GM21360 (cell line): ENCODE results near the gene GAN.

ENCODE experiments used
- ATAC-seq: cut with Tn5 transposase; IDR thresholded peaks from one replicate; pipeline ENCODE4 v1.9.1; 2021; ENCODE audit warnings: mild to moderate bottlenecking, moderate library complexity; ENCODE audit not compliant: unreplicated experiment

GAN gene

GRCh38 chr16:81349608-81350305 lies 35.0 kb downstream of the GAN start:
- no peak for ATAC-seq

- no peak for ATAC-seq
Observed at GRCh38 chr16:81350306-81350615, 35.5 kb downstream of the GAN start.

- no peak for ATAC-seq
Observed at GRCh38 chr16:81353895-81354294, 39.1 kb downstream of the GAN start.

GRCh38 chr16:81357711-81358260 lies 43.0 kb downstream of the GAN start:
- no peak for ATAC-seq

- ATAC-seq: no peak
Observed at GRCh38 chr16:81358860-81359259, 44.1 kb downstream of the GAN start.

GRCh38 chr16:81360135-81360534 lies 45.4 kb downstream of the GAN start:
- ATAC-seq: no peak

- no peak for ATAC-seq
Observed at GRCh38 chr16:81365731-81366130, 51.0 kb downstream of the GAN start.

GRCh38 chr16:81366316-81366932 lies 51.7 kb downstream of the GAN start:
- no peak for ATAC-seq

GRCh38 chr16:81367821-81368220 lies 53.1 kb downstream of the GAN start:
- ATAC-seq: no peak

GRCh38 chr16:81369888-81370504 lies 55.2 kb downstream of the GAN start:
- no peak for ATAC-seq

- ATAC-seq: no peak
Observed at GRCh38 chr16:81371106-81371505, 56.3 kb downstream of the GAN start.

GRCh38 chr16:81374550-81374949 lies 59.8 kb downstream of the GAN start:
- ATAC-seq: no peak

- ATAC-seq: no peak
Observed at GRCh38 chr16:81376880-81377279, 62.1 kb downstream of the GAN start.

- ATAC-seq: no peak
Observed at GRCh38 chr16:81378049-81378448, 63.3 kb downstream of the GAN start.

GRCh38 chr16:81380932-81381331 lies 66.2 kb downstream of the GAN start:
- no peak for ATAC-seq

GRCh38 chr16:81384006-81384405 lies 69.2 kb downstream of the GAN start:
- ATAC-seq: no peak

- no peak for ATAC-seq
Observed at GRCh38 chr16:81385031-81385756, 70.4 kb downstream of the GAN start.

- ATAC-seq: no peak
Observed at GRCh38 chr16:81388357-81388756, 73.6 kb downstream of the GAN start.

- no peak for ATAC-seq
Observed at GRCh38 chr16:81390840-81391239, 76.1 kb downstream of the GAN start.

- no peak for ATAC-seq
Observed at GRCh38 chr16:81392011-81392410, 77.2 kb downstream of the GAN start.

- ATAC-seq: no peak
Observed at GRCh38 chr16:81394416-81394815, 79.7 kb downstream of the GAN start.
